Measurements from ENCODE around the gene WWOX. TPM values are rescaled to one million over a fixed set of nuclear protein-coding genes. Genes with fewer than 3 reads are reported as not detected.
A peak's percentile ranks its signal among the peaks of the same experiment; 100 is the strongest.

The WWOX gene
- total and polyA plus RNA-seq, 2 of the 8 experiments (the other 6 are each of a cell fraction or from before 2014, with no cell fraction given), result 5.4 to 16.7 TPM

GRCh38 chr16:79055251-79055970, 956.0 kb downstream of the WWOX start (continued):
- no peak for TF ChIP-seq SUZ12 (IDR thresholded peaks at IDR 0.05; ENCODE audit: low read length)
- TF ChIP-seq RAD21 (IDR thresholded peaks at IDR 0.05 in 1 of 2, conservative IDR thresholded peaks at IDR 0.05 in 1 of 2; ENCODE audit: low read depth in 2 of 2, low read length in 2 of 2), result no peak
- TF ChIP-seq KDM1A (IDR thresholded peaks at IDR 0.05; ENCODE audit: borderline replicate concordance, low read length), result no peak
- no peak for TF ChIP-seq POU5F1 (IDR thresholded peaks at IDR 0.05; ENCODE audit: low read depth, low read length)
- TF ChIP-seq SP2 (IDR thresholded peaks at IDR 0.05; ENCODE audit: low read length), result no peak
- TF ChIP-seq BCL11A (IDR thresholded peaks at IDR 0.05; ENCODE audit: low read depth in 2 of 2, low read length in 2 of 2), result no peak
- TF ChIP-seq CHD2 (IDR thresholded peaks at IDR 0.05; ENCODE audit: low read length), result no peak
- no peak for TF ChIP-seq GTF2F1 (IDR thresholded peaks at IDR 0.05; ENCODE audit: borderline replicate concordance, low read depth, low read length)
- TF ChIP-seq JUN (IDR thresholded peaks at IDR 0.05; ENCODE audit: low read depth, low read length), result no peak
- TF ChIP-seq SRF (IDR thresholded peaks at IDR 0.05; ENCODE audit: low read depth, low read length), result no peak
- TF ChIP-seq SIN3A (conservative IDR thresholded peaks at IDR 0.05 in 1 of 2, IDR thresholded peaks at IDR 0.05 in 1 of 2; ENCODE audit: low read depth in 1 of 2, low read length in 2 of 2), result no peak
- TF ChIP-seq BACH1 (IDR thresholded peaks at IDR 0.05; ENCODE audit: low read length), result no peak
- no peak for TF ChIP-seq CEBPB (IDR thresholded peaks at IDR 0.05; ENCODE audit: low read depth, low read length)
- peak; percentile 12; the same call in 1 of the 2 replicates for TF ChIP-seq TEAD4 (IDR thresholded peaks at IDR 0.05; ENCODE audit: low read depth, low read length)
- TF ChIP-seq GABPA (IDR thresholded peaks at IDR 0.05; ENCODE audit: borderline replicate concordance, insufficient read depth, low read length), result no peak
- no peak for TF ChIP-seq KDM5A (IDR thresholded peaks at IDR 0.05; ENCODE audit: low read length)
- TF ChIP-seq RBBP5 (IDR thresholded peaks at IDR 0.05; ENCODE audit: borderline replicate concordance, low read depth, low read length), result no peak
- TF ChIP-seq ATF3 (IDR thresholded peaks at IDR 0.05; ENCODE audit: insufficient read depth, low read depth, low read length), result no peak
- no peak for TF ChIP-seq POLR2A (IDR thresholded peaks at IDR 0.05; ENCODE audit: control extremely low read depth in 1 of 2, low read depth in 2 of 2, low read length in 2 of 2)
- TF ChIP-seq BRCA1 (IDR thresholded peaks at IDR 0.05; ENCODE audit: low read depth, low read length), result no peak
- TF ChIP-seq SAP30 (IDR thresholded peaks at IDR 0.05; ENCODE audit: insufficient read depth, insufficient replicate concordance, low read length), result no peak
- no peak for TF ChIP-seq ASH2L (IDR thresholded peaks at IDR 0.05; ENCODE audit: low read length)
- no peak for TF ChIP-seq SIRT6 (IDR thresholded peaks at IDR 0.05; ENCODE audit: low read length)

Data from H1 (cell line).